GM21825 (cell line): ENCODE measurements around the gene ELFN1.

Source experiments
- ATAC-seq: cut with Tn5 transposase; IDR thresholded peaks from one replicate; pipeline ENCODE4 v1.9.1; 2021; ENCODE audit warnings: mild to moderate bottlenecking, moderate library complexity; ENCODE audit not compliant: unreplicated experiment

Gene ELFN1

DNA sequence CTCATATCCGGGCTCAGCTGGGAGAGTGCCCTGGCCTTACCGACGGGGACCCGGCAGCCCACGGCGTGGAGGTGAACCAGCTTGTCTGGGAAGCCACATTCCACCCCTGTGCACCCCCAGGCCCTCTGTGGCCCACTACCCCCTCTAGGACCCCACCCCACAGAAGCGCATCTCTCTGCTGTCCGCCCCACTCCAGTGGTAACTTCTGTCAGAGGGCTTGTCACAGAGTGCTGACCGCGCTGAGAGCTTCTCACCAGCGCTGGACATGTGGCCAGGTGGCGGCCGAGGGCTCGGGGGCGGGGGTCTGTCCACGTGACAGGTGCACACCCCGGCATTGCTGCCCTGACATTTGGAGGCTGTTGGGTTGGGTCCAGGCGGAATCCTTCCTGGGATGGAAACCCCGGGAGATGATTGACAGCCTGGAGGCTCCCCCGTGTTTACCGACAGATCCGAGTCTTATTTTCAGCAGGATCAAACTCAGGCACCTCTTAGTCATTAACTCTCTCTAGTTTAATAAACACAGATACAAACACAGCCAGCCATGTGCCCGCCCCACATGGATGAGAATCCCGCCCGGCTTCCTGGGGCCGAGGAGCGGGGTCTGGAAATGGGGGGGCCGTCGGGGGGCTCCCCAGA, 5.1 kb downstream of the ELFN1 start:
- ATAC-seq = no peak

DNA sequence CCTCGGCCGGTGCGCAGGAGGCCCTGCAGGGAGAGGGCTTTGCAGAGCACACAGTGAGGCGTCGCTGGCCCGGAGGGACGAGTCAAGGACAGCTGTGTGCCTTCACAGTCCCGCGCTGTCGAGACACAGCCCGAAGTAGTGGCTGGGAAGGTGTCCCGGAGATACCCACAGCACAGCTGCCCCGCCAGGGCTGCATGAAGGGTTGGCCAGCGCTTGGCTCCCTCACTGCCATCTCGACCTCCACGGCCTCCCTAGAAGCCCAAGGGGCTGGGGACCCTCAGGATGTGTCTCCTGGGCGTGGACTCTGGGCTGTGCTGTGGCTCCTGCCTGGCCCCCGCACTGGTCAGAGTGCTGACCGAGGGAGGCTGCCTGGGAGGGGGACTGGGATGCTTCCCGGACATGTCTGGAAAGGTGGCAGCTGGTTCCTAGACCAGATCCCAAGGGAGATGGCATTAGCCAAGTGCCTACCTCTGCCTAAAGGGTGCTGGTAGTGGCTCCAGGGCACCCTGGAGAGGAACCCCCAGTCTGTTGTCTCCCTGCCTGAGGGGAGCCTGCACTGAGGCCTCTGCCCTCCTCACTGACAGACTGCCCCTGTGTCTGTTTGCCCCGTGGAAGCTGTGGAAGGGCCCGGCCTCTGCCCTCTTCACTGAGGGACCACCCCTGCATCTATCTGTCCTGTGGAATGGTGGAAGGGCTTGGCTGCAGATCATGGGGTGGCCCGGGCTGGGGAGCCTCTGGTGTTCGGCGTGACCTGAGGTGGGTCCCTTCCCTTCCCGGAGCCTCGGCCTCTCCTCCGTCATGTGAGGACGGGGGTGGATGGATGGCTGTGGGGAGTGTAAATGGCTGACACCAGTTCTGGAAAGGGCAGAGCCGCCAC, 5.8 kb downstream of the ELFN1 start:
- no peak for ATAC-seq

DNA sequence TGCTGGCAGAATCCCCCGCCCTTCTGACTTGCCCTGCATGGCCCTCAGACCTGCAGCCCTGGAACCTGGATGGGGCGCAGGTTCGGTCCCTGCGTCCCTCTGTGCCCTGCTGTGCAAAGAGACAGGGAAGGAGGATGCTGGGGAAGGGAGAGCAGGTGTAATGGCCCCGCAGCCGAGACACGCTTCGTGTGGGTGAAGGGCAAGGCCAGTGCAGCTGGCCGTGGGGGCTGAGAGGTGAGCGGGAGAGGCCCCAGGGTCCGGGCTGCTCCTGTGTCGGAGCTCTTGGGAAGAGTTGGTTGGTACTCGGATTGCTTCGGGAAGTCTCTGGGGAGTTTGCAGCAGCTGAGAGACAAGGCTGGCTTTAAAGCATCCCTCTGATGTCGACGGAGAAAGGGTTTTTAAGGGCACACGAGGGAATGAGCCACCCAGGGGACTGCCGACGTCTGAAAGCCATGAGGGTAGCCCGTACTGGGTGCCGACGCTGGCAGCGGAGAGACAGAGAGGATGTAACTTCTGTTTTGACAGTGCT, 6.5 kb downstream of the ELFN1 start:
- ATAC-seq = no peak

DNA sequence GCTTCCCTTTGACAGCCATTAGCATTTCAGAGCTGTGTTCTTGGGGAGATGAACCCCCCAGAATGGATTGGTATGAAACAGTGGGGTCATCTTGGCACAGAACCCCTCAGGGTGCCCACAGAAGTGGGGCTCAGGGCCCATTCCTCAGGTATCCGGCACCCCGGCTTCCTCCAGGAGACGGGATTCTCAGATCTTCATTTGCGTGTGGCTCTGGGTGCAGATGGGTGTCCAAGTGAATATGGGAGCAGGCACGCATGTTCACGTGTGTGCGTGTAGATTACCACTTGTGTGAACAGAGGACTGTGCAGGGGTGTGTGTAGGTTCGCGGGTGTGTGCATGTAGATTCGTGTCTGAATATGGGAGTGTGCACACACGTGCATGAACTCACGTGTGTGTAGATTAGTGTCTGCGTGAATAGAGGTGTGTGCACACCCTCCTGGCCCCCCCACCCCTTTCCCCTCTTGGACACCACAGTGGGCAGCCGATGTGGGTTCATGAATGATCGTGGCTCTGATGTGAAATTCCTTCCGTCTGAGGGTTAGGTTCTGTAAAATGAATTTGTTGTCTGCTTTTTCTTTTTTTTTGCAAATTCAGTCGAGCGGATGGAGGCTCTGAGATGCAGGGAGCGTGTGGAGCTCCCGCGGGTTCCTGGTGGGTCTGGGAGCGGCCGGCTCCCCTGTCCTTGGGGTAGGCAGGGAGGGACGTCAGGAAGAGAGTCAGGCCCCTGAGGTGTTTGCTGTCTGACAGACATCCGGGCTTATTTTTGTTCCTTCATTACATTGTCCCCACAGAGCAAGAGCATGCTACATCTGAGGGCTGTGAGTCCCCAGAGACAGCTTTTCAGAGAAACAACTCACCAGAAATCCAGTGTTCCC, 7.4 kb downstream of the ELFN1 start:
- ATAC-seq = no peak

DNA sequence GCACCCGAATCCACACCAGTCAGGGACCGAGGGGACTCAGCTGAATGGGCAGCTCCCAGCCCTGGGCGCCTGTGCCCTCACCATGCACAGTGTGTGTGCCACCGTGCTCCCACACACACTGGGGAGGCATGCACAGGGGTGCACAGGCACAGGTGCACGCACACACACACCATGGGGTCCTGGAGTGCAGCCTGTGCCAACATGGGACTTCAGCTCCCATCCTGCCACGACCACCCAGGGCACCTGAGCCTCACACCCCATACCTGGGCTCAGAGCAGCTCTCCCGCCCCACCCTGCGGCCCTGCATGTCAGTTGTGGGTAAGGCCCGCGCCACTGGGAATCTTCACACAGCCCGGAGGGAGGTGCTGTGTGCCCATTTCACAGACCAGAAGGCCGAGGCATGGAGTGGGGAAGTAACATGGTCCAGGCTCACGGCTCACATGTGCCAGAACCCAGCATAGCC, 8.0 kb downstream of the ELFN1 start:
- ATAC-seq = no peak

DNA sequence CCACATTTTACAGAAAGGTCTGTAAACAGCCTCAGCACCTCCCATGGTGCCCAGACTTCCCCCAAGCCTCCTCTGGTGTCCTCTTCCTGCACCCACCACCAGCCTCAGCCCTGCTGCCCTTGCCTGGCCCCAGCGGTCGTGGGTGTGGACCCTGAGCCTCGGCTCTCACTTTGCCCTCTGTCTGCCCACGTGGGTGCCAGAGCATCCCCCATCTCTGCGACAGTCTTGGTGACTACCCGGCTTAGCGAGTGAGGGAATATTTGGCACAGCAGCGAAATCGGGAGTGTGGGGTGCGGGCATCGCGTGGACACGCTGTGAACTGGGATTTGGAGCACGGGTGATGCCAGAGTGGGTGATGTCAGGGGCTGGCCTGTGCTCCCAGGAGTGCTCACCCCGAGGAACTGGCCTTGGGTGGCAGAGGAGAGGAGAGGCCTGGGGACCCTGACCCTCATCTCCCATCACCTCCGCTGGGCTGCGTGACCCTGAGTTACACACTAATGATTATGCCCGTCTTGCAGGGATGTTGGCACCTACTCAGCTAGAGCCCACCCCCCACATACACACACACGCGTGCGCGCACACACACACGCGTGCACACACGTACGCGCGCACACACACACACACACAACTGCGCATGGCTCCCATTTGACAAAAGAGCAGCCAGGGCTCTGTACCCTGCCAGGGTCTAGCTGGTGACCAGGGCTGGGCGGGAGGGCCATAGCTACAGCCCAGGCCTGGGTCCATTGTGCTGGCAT, 8.7 kb downstream of the ELFN1 start:
- no peak for ATAC-seq

DNA sequence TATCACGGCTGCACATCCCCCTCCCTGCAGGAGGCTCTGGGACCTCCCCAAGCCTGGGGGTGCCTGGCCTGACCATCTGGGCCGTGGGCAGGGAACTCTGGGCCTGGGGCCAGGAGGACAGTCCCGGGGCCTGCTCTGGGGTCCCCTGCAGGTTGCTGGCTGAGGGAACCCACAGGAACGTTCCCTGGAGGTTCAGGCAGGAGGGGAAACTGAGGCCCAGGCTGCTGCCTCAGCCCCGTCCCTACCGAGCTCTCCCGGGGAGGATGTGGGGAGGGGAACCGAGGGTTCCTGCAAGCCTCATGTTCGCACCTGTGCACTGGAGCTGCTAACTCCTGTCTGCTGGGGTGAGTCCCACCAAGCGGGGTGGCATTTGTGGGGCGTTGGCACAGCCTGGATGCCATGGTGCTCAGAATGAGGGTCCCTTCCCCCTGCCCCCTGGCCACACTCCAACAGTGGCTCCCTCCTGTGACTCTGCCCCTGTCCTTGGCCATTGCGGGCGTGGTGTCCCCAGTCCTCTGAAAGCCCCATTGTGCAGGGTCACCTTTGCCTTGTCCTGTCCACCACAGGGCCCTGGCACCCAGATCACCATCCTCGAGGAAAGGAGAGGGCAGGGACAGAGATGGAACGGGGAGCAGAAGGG, 9.4 kb downstream of the ELFN1 start:
- ATAC-seq = no peak

DNA sequence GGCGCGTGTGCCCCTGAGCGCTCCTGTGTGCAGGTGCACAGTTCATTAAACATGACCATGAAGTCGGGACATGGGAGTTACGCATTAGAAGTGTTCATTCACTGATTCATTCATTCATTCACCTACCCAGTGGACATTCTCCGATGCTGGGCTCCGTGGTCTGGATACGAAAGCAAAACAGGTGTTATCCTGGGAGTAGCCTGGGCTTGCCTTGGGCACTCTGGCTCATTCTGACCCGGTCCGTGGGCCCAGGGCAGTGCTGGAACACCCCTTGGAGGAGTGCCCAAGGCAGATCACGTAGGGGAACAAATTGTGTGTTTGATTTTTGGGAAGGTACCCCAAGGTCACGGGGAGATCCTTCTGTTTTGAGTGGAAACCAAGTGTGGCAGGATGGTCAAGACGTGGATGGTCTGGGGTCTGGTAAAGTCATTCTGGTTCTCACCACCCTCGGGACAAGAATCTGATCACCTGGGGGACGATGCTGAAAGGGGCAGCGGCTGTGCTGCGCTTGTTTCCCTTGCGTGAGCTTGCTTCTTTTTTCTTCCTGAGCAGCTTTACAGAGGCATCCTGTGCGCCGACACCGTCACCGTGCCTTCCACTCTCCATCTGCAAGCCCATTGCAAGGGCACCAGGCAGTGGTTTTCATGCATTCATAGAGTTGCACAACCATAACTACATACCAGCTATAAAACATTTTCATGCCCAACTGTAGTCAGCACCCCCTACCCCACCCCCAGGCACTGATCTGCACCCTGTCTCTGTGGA, 10.1 kb downstream of the ELFN1 start:
- ATAC-seq = no peak

DNA sequence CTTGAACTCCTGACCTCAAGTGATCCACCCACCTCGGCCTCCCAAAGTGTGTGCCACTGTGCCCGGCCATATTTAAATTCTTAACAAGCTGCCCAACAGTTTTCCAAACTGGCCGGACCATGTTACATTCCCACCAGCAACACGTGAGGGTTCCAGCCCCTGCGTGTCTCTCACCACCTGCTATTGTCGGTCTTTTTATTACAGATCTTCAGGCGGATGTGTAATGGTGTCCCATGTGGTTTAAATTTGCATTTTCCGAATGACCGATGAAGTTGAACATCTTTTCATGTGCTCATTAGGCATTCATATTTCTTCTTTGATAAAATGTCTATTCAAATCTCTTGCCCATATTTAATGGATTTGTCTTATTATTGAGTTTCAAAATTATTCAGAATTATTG, 11.5 kb downstream of the ELFN1 start:
- ATAC-seq = no peak

DNA sequence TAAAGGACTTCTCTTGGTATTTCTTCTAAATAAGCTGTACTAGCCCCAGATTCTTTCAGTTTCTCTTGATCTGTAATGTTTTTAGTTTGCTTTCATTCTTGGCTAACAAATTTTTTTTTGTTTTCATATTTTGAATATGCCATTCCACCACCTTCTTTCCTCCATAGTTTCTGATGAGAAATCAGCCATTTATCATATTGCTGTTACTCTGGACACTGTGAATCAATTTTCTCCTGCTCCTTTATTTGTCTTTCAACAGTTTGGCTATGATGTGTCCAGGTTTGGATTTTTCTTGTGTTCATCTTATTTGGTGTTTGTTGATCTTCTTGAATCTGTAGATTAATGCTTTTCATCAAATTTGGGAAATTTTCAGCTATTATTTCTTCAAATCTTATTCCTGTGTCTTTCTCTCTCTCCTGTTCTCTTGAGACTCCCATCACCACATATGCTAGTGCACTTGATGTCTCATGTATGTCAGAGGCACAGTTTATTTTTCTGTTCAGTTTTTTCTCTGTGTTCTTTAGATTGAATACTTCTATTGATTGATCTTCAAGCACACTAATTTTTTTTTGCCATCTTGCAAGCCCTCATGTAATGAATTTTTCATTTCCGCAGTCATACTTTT, 15.0 kb downstream of the ELFN1 start:
- ATAC-seq = no peak

DNA sequence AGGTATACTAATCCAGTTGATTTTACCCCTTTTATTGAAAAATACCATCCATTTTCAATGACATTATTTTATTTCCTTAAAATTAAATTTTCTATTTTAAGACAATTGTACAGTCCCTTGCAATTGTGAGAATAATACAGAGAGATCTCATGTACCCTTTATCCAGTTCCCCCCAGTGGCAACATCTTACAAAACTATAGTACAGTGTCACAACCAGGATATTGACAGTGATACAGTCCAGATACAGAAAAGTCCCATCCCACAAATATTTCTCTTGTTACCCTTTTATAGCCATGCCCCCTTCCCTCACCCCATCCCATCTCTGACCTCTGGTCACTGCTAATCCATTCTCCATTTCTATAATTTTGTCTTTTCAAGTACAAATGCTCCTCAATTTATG, 18.5 kb downstream of the ELFN1 start:
- ATAC-seq = no peak

DNA sequence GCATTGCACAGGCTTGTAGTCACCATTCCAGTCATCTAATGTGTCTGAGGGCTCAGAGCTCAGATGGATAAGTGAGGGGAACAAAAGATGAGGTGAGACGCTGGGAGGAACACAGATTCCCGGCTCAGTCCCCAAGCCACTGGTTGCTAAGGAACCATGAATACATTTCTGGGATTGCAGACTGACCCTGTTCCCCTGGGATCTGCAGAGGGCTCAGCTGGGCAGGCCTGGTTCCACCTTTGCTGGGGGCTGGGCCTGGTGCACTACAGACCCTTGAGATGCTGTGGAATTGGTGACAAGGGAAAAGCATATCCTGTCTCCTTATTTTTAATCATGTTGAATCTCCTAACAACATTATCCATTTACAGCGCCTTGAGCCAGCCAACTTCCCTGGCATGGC, 19.2 kb downstream of the ELFN1 start:
- no peak for ATAC-seq

DNA sequence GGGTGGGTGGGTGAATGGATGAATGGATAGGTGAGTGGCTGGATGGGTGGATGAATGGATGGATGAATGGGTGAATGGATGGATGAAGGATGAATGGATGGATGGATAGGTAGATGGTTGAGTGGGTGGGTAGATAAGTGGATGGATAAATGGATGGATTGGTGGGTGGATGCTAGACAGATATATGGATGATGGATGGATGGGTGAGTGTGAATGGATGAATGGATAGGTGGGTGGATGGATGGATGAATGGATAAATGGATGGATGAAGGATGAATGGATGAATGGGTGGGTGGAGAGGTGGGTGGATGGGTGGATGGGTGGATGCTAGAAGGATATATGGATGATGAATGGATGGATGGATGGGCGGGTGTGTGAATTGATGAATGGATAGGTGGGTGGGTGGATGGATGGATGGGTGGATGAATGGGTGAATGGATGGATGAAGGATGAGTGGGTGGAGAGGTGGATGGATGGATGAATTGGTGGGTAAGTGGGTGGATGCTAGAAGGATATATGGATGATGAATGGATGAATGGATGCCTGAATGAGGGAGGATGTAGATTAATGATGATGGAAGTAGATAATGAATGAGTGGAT, 20.4 kb downstream of the ELFN1 start:
- ATAC-seq = no peak

DNA sequence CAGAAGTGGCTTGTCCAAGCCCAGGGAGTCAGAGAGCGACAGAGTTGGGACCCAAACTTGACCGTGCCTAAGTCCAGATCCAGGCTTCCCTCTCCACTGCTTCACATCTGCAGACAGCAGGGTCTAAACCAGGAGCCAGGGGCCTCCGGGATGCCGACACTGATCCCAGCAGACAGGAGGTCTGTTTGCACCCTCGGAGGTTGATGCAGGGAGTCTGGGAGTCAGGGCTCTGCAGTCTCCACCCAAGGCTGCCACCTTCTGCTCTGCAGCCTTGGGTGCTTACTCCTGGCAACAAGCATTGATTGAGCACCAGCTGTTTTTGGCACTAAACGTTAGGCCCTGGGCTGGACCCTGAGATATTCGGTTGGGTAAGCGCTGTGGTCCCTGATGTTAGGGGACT, 21.0 kb downstream of the ELFN1 start:
- no peak for ATAC-seq

DNA sequence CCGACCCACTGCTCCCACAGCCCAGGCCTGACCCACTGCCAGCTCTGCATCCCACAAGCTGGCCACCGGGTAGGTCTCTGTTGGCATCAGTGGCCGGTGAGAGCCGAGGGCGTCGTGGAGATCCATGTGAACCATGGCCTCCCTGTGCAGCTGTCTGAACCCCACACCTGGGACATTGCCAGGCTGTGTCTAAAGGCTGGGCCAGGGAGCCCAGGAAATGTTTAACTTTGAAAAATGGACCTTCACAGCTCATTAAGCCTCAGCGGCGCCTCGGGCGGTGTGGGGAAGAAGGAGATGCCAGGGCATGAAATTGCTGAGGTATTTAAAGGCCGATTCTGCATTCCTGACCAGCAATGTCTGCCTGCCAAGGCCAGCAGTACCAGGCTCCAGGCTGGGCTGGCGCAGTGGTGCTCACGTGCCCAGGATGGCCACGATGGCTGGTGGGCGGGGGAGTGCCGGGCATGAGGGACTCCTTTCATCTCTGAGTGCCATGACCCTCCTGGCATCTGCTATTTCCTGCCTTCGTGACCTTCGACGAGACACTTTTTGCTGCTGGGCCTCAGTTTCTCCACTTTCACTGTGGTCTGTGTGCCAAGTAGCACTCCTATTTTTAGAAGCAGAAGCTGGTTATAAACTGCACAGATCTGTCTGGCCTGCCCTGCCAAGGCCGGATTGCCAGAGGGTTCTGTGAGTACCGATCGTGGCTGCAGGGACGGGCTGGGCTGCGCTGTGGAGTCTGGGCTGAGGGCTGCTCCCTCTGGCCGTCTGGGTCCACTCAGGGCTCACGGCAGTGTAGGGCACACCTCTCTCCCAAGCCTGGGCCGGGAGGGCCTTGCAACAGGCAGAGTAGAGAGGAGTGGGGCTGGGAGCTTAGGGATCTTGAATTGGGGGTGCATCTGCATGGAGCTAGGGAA, 21.8 kb downstream of the ELFN1 start:
- no peak for ATAC-seq

DNA sequence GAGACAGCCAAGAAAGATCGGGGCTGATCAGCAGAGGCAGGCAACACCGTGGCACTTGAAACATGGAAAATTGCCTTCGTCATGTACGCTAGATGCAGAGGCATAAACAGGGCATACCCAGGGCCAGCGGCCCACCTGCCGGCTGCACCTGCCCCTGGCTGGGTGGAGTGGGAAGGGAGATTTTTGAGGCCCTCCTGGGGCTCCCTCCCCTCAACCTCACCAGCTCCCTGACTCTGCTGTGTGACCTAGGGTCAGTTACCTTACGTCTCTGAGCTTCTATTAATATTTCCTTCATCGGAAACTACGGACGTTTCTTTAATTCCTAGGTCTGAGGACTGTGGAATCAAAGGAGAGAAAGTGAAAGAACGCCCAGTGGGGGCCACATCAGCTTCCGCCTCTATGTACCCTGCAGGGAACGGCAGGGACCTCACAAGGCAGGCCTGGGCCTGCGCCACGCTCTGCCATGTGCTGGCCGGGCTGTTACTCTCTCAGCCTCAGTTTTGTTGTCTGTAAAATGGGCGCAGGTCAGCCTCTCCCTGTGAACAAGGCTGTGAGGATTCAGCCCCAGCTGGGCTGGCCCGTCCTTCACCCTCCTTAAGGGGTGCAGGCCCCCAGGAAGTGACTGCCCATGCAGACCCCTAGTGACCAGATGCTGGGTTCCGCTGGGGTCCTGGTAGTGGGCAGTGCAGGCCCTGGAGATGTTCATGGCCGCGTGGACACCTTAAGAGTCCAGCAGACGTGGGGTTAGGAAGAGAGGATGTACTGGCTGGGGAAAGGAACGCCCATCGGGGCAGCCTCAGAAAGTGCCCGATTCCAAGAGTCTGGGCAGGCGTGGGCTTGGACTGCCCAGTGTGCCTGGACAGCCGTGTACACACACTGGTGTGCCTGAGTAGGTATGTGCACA, 22.7 kb downstream of the ELFN1 start:
- no peak for ATAC-seq
